BLaER1 (cell line): ENCODE data around the gene AKR1C2.
"Not testable (repeated sequence)": the region's sequence is repeated elsewhere in the genome, so short reads cannot be mapped to it uniquely, and the experiment has no call there.

Experiments
- H3K27ac ChIP-seq: shearing (Covaris generic); formaldehyde crosslinking; 2 replicates; pipeline ENCODE4 v1.8.1; 2022
- H3K27me3 ChIP-seq: shearing (Covaris generic); formaldehyde crosslinking; 2 replicates; pipeline ENCODE4 v1.8.1; 2022
- H3K36me3 ChIP-seq: shearing (Covaris generic); formaldehyde crosslinking; 2 replicates; pipeline ENCODE4 v1.8.1; 2022
- H3K4me1 ChIP-seq: shearing (Covaris generic); formaldehyde crosslinking; 2 replicates; pipeline ENCODE4 v1.8.1; 2022
- H3K4me2 ChIP-seq: shearing (Covaris generic); formaldehyde crosslinking; 2 replicates; pipeline ENCODE4 v1.8.1; 2022
- H3K4me3 ChIP-seq: shearing (Covaris generic); formaldehyde crosslinking; 2 replicates; pipeline ENCODE4 v1.8.1; 2022
- H3K9ac ChIP-seq: shearing (Covaris generic); formaldehyde crosslinking; 2 replicates; pipeline ENCODE4 v1.8.1; 2022
- H3K9me3 ChIP-seq: shearing (Covaris generic); formaldehyde crosslinking; 2 replicates; pipeline ENCODE4 v1.8.1; 2022
- H4K20me1 ChIP-seq: shearing (Covaris generic); formaldehyde crosslinking; 2 replicates; pipeline ENCODE4 v1.8.1; 2022
- Cebpa-rat ChIP-seq: shearing (Covaris generic); IDR thresholded peaks from 2 replicates; pipeline ENCODE4 v1.8.1; 2022

The AKR1C2 gene

DNA sequence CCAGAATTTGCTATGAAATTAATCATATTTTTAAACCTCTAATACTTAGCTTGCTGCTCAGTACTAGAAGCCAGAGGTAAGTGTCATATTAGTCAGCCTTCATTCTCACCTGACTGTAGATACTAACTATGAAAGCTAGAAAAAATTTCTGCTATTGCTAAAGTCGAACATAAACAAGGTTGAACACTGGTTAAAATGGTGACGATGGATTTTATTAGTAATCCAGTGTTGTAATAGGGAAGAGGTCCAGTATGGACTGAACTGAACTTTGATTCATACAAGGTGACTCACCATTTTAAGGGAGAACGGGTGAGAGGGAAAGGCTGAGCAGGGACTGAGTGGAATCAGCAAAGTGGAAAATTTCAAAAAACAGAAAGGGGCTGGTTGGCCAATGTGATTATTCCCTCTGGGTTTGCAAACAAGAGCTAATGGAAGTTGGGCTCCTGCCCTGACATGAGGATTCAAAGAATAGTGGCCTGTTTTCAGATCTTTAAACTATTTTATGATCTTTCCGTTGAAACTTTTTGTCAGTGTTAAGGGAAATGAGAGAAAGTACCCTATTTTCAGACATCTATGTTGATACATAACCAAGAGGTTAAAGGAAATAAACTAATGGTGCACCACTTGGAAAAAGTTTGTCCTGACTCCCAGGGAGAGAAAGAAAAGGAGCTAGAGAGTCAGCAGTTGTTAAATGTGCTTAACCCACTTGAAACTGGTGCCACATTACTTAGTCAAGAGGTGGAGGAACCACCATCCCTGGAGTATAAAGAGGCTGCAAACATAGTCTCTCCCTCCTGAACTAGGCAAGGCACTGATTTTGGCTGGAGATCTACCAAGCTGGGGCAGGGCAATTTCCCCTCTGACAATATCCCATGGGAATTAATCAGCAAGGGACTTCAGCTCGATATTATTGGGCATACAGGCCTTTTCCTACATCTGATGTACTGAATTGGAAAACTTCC is 55.7 kb downstream of the AKR1C2 start:
- no peak for TF ChIP-seq Cebpa-rat
- Histone ChIP-seq H3K27ac (no peak overlapping the region), H3K9ac (no peak overlapping the region), H3K27me3 (no peaks in the 10 kb centered on the region), H3K4me1 (no peaks in the 10 kb centered on the region; the same call in 1 of the 2 replicates), H3K9me3 (no peaks in the 10 kb centered on the region), H3K4me3 (no peak overlapping the region), H4K20me1 (no peaks in the 10 kb centered on the region), H3K4me2 (no peak overlapping the region), H3K36me3 (no peaks in the 10 kb centered on the region)

DNA sequence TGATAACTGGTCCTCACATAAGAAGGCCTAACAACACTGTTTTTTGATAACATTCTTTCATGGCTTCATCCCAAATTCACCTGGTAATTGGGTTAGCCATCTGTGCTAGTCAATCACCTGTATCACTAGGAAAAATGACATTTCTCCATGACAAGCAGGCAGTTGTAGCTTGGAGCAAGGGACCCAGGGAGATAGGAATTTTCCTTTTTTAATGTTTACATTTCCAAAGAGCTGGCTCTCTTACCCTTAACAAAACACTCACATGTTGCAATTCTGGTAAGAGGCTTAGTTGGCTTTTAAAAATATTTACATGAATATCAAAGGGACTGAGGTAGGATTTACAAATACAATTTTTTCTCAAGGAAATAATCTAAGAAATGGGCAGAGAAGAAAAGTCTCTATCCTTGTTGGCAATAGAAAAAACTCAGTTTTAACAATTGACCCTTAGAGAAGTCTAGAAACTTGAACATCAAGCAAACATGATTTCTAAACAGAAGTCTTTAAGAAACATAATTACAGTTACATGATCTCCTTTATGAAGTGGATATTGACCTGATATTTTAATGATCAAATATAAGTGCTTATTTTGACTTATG is 56.5 kb downstream of the AKR1C2 start:
- H3K4me2 ChIP-seq: no peak overlapping the region

DNA sequence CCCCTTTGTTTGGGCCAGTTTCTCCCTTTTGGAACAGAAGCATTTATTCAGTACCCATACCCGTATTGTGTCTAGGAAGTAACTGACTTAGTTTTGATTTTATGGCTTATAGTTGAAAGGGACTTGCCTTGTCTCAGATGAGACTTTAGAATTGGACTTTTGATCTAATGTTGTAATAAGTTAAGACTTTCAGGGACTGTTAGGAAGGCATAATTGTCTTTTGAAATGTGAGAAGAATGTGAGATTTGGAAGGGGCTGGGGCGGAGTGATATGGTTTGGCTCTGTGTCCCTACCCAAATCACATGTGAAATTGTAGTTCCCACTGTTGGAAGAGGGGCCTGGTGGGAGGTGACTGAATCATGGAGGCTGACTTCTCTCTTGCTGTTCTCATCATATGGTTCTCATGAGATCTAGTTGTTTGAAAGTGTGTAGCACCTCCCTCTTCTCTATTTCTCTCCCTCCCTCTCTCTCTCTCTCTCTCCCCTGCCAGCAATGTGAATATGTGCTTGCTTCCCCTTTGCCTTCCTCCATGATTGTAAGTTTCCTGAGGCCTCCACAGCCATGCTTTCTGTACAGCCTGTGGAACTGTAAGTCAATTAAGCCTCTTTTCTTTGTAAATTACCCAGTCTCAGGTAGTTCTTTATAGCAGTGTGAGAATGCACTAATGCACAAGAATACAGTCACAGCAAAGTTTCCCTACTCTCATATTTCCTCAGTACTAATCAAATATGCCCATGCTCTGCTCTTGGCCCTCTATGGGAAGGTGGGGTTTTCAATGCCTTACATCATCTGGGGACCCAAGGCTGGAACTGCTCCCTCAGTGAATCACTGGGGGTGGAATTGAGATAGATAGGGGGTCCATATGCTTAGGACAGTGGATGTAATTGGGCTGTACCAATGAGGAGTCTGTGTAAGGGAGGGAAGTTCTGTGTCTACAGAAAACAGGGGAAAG is 57.6 kb downstream of the AKR1C2 start:
- H3K27ac ChIP-seq: no peak overlapping the region

More for the DNA sequence above, 56.5 kb downstream of the AKR1C2 start:
- no peak overlapping the region for H3K4me3 ChIP-seq
- H3K9me3 ChIP-seq: no peaks in the 10 kb centered on the region
- H3K27ac ChIP-seq: no peak overlapping the region
- no peaks in the 10 kb centered on the region for H3K27me3 ChIP-seq
- H4K20me1 ChIP-seq: no peaks in the 10 kb centered on the region
- no peaks in the 10 kb centered on the region for H3K36me3 ChIP-seq
- TF ChIP-seq Cebpa-rat: no peak
- H3K4me1 ChIP-seq: no peaks in the 10 kb centered on the region; the same call in 1 of the 2 replicates
- no peak overlapping the region for H3K9ac ChIP-seq

DNA sequence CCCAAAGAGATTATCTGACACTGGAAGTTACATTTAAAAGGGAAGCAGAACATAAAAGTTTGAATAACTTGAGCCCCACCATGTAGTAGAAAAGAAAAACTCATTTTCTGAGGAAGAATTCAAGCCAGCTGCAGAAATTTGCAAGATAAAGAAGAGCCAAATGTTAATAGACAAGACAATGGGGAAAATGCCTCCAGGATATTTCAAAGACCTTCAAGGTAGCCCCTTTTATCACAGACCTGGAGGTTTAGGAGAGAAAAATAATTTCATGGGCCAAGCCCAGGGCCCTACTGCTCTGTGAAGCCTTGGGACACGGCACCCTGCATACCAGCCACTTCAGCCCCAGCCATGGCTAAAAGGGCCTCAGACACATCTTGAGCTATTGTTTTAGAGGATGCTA is 58.8 kb downstream of the AKR1C2 start:
- no peak for TF ChIP-seq Cebpa-rat
- Histone ChIP-seq H3K36me3 (no peaks in the 10 kb centered on the region), H4K20me1 (no peaks in the 10 kb centered on the region), H3K27ac (no peak overlapping the region), H3K9ac (no peak overlapping the region), H3K4me1 (no peaks in the 10 kb centered on the region; the same call in 1 of the 2 replicates), H3K4me2 (no peak overlapping the region), H3K27me3 (no peaks in the 10 kb centered on the region), H3K4me3 (no peak overlapping the region), H3K9me3 (no peaks in the 10 kb centered on the region)

More for the DNA sequence above, 57.6 kb downstream of the AKR1C2 start:
- no peak overlapping the region for H3K4me2 ChIP-seq
- no peaks in the 10 kb centered on the region for H3K36me3 ChIP-seq
- H3K4me3 ChIP-seq: no peak overlapping the region
- no peak for TF ChIP-seq Cebpa-rat
- no peak overlapping the region for H3K9ac ChIP-seq
- H4K20me1 ChIP-seq: no peaks in the 10 kb centered on the region
- H3K27me3 ChIP-seq: no peaks in the 10 kb centered on the region
- no peaks in the 10 kb centered on the region; the same call in 1 of the 2 replicates for H3K4me1 ChIP-seq
- no peaks in the 10 kb centered on the region for H3K9me3 ChIP-seq

DNA sequence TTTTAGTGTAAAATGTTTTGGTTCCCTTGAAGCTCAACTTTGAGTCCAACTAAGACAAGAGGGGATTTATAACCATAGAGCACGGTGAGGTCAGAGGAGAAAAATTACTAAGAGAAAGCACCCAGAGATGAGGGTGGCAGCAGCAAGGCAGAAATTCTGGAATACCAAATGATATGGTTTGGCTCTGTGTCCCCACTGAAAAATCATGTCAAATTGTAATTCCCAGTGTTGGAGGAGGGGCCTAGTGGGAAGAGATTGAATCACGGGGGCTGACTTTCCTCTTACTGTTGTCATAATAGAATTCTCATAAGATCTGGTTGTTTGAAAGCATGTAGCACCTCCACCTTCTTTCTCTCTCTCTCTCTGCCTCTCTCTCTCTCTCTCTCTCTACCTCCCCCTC is 59.8 kb downstream of the AKR1C2 start:
- Histone ChIP-seq H3K4me2 (no peak overlapping the region), H3K9me3 (no peaks in the 10 kb centered on the region), H3K27ac (no peak overlapping the region), H4K20me1 (no peaks in the 10 kb centered on the region), H3K36me3 (no peaks in the 10 kb centered on the region), H3K4me3 (no peak overlapping the region), H3K9ac (no peak overlapping the region), H3K4me1 (peaks cover 5% of the 10 kb centered on the region), H3K27me3 (no peaks in the 10 kb centered on the region)
- no peak for TF ChIP-seq Cebpa-rat

DNA sequence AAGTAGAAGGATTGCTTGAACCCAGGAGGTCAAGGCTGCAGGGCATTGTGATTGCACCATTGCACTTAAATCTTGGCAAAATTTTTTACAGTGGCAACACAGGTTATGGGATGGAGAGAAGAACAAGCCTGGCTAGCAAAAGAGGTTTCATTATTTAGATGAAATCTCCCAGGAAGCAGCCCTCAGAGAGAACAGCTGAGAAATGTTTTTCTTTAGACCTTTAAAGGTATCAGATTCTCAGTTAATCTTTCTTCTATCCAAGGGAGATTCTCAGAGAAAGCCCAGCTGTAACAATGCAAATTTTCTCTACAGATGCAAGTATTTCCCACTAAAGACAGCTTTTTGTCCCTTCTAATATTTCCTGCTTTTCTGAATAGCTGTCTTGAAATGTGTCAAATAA is 60.2 kb downstream of the AKR1C2 start:
- H3K4me1 ChIP-seq, H4K20me1 ChIP-seq, H3K9ac ChIP-seq, H3K36me3 ChIP-seq, H3K9me3 ChIP-seq, H3K27me3 ChIP-seq, H3K4me2 ChIP-seq, H3K4me3 ChIP-seq, H3K27ac ChIP-seq: not testable (repeated sequence)

DNA sequence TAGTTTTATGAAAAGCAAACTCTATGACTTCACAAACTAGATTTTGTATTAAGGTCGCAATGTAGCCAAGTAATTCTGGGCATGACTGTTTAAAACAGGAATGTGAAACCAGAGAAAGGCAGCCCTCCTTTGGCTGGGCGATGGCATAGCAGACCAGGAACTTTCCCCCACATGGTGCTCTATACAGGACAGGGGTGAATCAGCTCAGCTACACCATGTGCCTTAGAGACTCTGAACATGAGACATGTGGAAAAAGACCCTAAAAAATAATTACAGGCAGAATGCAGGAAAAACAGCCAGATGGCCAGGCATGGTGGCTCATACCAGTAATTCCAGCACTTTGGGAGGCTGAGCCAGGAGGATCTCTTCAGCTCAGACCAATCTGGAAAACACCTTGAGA is 60.7 kb downstream of the AKR1C2 start:
- H3K4me2 ChIP-seq: not testable (repeated sequence)

DNA sequence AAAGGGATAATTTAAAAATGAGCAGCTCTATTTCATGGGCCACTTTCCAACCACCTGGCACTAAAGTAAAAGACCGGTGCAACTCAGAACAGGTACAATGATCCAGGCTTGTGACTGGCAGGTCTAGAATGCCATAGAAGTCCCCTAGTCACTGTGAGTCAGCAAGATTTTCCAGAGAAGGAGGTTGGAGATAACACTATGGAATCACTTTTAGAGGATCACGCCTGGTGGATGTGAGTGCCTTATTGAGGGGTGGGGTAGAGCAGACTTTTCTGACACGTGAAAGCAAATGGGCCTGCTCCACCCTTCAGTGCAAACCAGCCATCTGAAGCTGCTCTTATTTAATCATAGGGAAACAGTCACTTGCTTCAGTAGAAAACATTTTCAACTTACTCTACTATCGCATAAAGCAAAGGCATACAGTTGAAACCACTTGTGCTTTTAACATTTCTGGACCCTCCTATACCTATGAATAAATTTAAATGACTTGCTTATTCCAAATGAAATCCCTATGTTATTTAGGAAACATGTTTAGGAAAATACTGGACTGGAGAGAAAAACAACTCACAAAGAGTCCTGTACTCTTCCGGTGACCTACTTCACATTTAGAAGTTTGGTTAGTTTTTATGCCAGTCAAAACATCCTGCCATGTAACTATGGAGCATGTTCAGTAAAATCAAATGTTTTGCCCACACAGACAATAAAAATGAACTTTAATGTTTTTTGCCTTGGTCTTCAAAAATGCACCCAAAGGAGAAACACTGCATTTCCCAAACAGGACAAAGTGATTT is 61.9 kb downstream of the AKR1C2 start:
- Histone ChIP-seq H3K27me3 (no peaks in the 10 kb centered on the region), H3K27ac (no peak overlapping the region), H3K4me2 (no peak overlapping the region), H3K36me3 (no peaks in the 10 kb centered on the region), H3K9me3 (no peaks in the 10 kb centered on the region), H3K4me1 (peaks cover 11% of the 10 kb centered on the region), H3K9ac (no peak overlapping the region), H4K20me1 (no peaks in the 10 kb centered on the region), H3K4me3 (no peak overlapping the region)
- TF ChIP-seq Cebpa-rat: no peak

More for the DNA sequence above, 60.7 kb downstream of the AKR1C2 start:
- H3K9ac ChIP-seq, H3K36me3 ChIP-seq, H3K27ac ChIP-seq, H4K20me1 ChIP-seq, H3K9me3 ChIP-seq, H3K4me3 ChIP-seq, H3K27me3 ChIP-seq: not testable (repeated sequence)
- peaks cover 11% of the 10 kb centered on the region for H3K4me1 ChIP-seq

DNA sequence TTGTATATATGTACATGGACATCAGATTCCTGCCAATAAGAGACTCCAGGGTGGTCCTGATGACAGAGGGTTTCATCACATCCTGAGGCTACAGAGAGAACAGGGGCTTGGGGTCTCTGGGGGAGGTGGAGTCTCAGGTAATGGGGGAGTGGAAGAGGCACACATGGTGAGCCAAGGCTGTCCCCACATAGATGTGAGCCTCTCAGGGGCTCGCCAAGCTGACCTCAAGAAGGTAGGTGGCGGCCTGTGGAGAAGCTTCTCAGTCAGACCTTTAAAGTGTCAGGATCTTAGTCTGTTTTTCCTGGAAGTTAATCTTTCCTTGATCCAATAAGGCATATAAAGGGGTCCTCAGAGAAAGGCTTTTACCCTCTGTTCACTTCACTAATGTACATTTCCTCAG is 62.7 kb downstream of the AKR1C2 start:
- H3K27ac ChIP-seq, H3K4me2 ChIP-seq, H3K9ac ChIP-seq, H3K4me3 ChIP-seq, H3K9me3 ChIP-seq, H4K20me1 ChIP-seq, H3K36me3 ChIP-seq, H3K27me3 ChIP-seq: not testable (repeated sequence)
- peaks cover 11% of the 10 kb centered on the region for H3K4me1 ChIP-seq

DNA sequence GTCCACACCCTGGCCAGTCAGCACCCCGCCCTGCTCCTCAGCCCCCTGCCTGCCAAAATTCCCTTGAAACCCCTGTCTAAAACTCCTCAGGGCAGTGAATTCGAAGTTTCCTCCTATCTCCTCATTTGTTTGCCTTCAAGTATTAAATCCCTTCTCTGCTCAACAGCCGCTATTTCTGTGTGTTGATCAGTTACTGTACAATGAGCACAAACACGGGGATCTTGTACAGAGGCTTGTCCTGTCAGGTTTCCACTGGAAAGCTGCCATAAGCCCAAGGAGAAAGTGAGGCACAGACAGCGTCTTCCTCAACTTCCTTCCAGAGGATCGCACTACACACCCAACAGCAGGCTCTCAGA is 63.6 kb downstream of the AKR1C2 start:
- H3K27me3 ChIP-seq, H3K27ac ChIP-seq, H3K4me2 ChIP-seq: not testable (repeated sequence)

More for the DNA sequence above, 63.6 kb downstream of the AKR1C2 start:
- not testable (repeated sequence) for H3K36me3 ChIP-seq, H3K9me3 ChIP-seq, H3K4me3 ChIP-seq, H4K20me1 ChIP-seq, H3K9ac ChIP-seq
- peaks cover 11% of the 10 kb centered on the region for H3K4me1 ChIP-seq
